PC-3 (cell line): ENCODE data around the gene PCBP3. TPM values are rescaled to one million over a fixed set of nuclear protein-coding genes. Genes with fewer than 3 reads are reported as not detected.

Experiments used
- ATAC-seq: fragments of 200-7000 bp; cut with Tn5 transposase; 2 replicates; pipeline ENCODE4 v1.9.1; 2020; ENCODE audit warnings: mild to moderate bottlenecking, moderate library complexity
- BruUV-seq: library from RNA; stranded (reverse); fragments of 400-500 nt; replicated peaks from 2 replicates; lab custom pipeline; 2021; lab: Mats Ljungman, UMichigan
- CTCF ChIA-PET: fragments of 300-600 bp; sonication (Branson Sonifier 250); formaldehyde crosslinking; loops from one replicate; lab custom pipeline; 2022; ENCODE audit warnings: antibody characterized with exemption; lab: Charles Lee
- POLR2A ChIA-PET: fragments of 300-600 bp; sonication (Branson Sonifier 250); formaldehyde crosslinking; loops from one replicate; lab custom pipeline; 2022; ENCODE audit warnings: antibody characterized with exemption; ENCODE audit not compliant: unreplicated experiment; lab: Charles Lee
- DNase-seq: peaks from one replicate; pipeline ENCODE4 v3.0.0-alpha.2; 2015
- H2AFZ ChIP-seq: fragments of 300-600 bp; sonication (generic); 2 replicates; pipeline ENCODE4 v1.6.0; 2016; ENCODE audit warnings: antibody characterized with exemption, low read length
- H3F3A ChIP-seq: fragments of 300-600 bp; sonication (generic); one replicate; pipeline ENCODE4 v1.6.0; 2017; ENCODE audit warnings: antibody characterized with exemption, low read length, control low read depth, mild to moderate bottlenecking; ENCODE audit not compliant: unreplicated experiment
- H3K27ac ChIP-seq: fragments of 300-600 bp; sonication (generic); 2 replicates; pipeline ENCODE4 v1.5.1; 2016; ENCODE audit warnings: mild to moderate bottlenecking, low read length
- H3K27me3 ChIP-seq: fragments of 300-600 bp; sonication (generic); 2 replicates; pipeline ENCODE4 v1.6.1; 2016; ENCODE audit warnings: low read length, mixed read lengths
- H3K36me3 ChIP-seq: fragments of 300-600 bp; sonication (generic); 2 replicates; pipeline ENCODE4 v1.6.1; 2016; ENCODE audit warnings: low read depth, mixed run types, low read length, mixed read lengths
- H3K4me1 ChIP-seq: fragments of 300-600 bp; sonication (generic); 2 replicates; pipeline ENCODE4 v1.5.1; 2016; ENCODE audit warnings: low read length; ENCODE audit not compliant: insufficient read depth
- H3K4me2 ChIP-seq: fragments of 300-600 bp; sonication (generic); 2 replicates; pipeline ENCODE4 v1.6.0; 2016; ENCODE audit warnings: low read length
- H3K4me3 ChIP-seq: fragments of 300-600 bp; sonication (generic); 2 replicates; pipeline ENCODE4 v1.5.1; 2016; ENCODE audit warnings: mild to moderate bottlenecking, low read length, mixed read lengths
- H3K79me2 ChIP-seq: fragments of 300-600 bp; sonication (generic); 2 replicates; pipeline ENCODE4 v1.6.1; 2017; ENCODE audit warnings: low read length, mixed read lengths
- H3K9ac ChIP-seq: fragments of 300-600 bp; sonication (generic); 2 replicates; pipeline ENCODE4 v1.6.0; 2016; ENCODE audit warnings: mild to moderate bottlenecking, low read length
- H3K9me2 ChIP-seq: fragments of 300-600 bp; sonication (generic); replicated peaks from 2 replicates; pipeline ENCODE4 v1.6.1; 2016; ENCODE audit warnings: mixed run types, low read length, mixed read lengths
- H3K9me3 ChIP-seq: fragments of 300-600 bp; sonication (generic); 2 replicates; pipeline ENCODE4 v1.6.1; 2016; ENCODE audit warnings: low read length, mixed read lengths
- H4K20me1 ChIP-seq: fragments of 300-600 bp; sonication (generic); 2 replicates; pipeline ENCODE4 v1.6.1; 2016; ENCODE audit warnings: low read length, mixed read lengths
- EZH2 ChIP-seq: fragments of 300-600 bp; sonication (generic); IDR thresholded peaks from one replicate; pipeline ENCODE4 v1.6.1; 2017; ENCODE audit warnings: antibody characterized with exemption, mild to moderate bottlenecking, low read length; ENCODE audit not compliant: unreplicated experiment
- EZH2phosphoT487 ChIP-seq: fragments of 300-600 bp; sonication (generic); IDR thresholded peaks from 2 replicates; pipeline ENCODE4 v1.6.1; 2018; ENCODE audit warnings: mild to moderate bottlenecking, antibody characterized with exemption, low read length, borderline replicate concordance
- intact Hi-C: fragments of 100-400 bp; cut with micrococcal nuclease; formaldehyde crosslinking; loops from 2 replicates; pipeline ENCODE4 v1.9.0; 2023
- total RNA-seq: library from RNA; depleted of rRNA; stranded (reverse); fragments of >200 nt; gene quantifications from 2 replicates; pipeline ENCODE4 v1.2.3, GENCODE V29; 2014
- TF ChIP-seq, protein P1 (sequence below): fragments of 300-600 bp; sonication (generic); conservative IDR thresholded peaks from 2 replicates; pipeline ENCODE4 v1.5.1; 2017; ENCODE audit warnings: antibody characterized with exemption, low read depth, mild to moderate bottlenecking, low read length

PCBP3 gene
- total RNA-seq, 1 experiment from 2014 or later = 2.4 TPM

DNA sequence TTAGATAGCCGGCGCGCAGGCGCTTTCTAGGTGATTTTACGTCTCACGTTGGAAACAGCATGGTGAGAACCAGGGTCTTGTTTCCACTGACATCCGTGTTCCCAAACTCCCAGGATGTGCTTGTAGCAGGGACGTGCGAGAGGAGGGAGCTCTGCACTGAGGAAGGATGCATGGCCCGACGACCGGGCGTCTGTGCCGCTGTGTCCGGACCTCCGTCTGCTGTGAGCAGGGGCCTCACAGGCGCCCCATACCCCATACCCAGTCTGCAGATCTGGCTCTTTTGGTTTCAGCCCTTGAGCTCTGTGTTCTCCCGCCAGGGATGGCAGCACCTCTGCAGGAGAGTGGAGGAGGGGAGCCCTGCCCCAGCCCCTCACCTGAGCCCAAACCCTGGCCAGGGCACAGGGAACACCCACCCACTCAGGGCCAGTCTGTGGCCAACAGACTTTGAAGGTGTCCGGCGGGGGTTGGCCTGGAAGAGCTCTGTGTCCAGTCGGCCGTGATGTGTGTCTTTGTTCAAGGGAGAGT lies 270.9 kb downstream of the PCBP3 start:
- Histone ChIP-seq H3F3A (no peaks in the 10 kb centered on the region), H3K79me2 (no peaks in the 10 kb centered on the region), H3K4me1 (peaks cover 4% of the 10 kb centered on the region; the same call in 1 of the 2 replicates), H3K9me2 (no peaks in the 10 kb centered on the region), H3K9ac (no peak overlapping the region), H3K27ac (no peak overlapping the region), H3K36me3 (no peaks in the 10 kb centered on the region), H3K4me2 (no peak overlapping the region), H4K20me1 (no peaks in the 10 kb centered on the region), H3K27me3 (no peaks in the 10 kb centered on the region), H3K9me3 (no peaks in the 10 kb centered on the region), H3K4me3 (no peak overlapping the region), H2AFZ (no peak overlapping the region)
- TF ChIP-seq EZH2phosphoT487 (no peak), EZH2 (no peak)
- TF ChIP-seq, protein P1, sequence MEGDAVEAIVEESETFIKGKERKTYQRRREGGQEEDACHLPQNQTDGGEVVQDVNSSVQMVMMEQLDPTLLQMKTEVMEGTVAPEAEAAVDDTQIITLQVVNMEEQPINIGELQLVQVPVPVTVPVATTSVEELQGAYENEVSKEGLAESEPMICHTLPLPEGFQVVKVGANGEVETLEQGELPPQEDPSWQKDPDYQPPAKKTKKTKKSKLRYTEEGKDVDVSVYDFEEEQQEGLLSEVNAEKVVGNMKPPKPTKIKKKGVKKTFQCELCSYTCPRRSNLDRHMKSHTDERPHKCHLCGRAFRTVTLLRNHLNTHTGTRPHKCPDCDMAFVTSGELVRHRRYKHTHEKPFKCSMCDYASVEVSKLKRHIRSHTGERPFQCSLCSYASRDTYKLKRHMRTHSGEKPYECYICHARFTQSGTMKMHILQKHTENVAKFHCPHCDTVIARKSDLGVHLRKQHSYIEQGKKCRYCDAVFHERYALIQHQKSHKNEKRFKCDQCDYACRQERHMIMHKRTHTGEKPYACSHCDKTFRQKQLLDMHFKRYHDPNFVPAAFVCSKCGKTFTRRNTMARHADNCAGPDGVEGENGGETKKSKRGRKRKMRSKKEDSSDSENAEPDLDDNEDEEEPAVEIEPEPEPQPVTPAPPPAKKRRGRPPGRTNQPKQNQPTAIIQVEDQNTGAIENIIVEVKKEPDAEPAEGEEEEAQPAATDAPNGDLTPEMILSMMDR = no peak
- BruUV-seq = no TSS peak
- POLR2A ChIA-PET = no interaction called here
- intact Hi-C loops = no loop called here
- ATAC-seq (no peak), DNase-seq (no peak)
- CTCF ChIA-PET = no interaction called here

- ATAC-seq (no peak), DNase-seq (no peak)
- no peaks in the 10 kb centered on the region for H3K36me3 ChIP-seq
- H3K27me3 ChIP-seq = no peaks in the 10 kb centered on the region
- no peak overlapping the region for H3K4me2 ChIP-seq
- TF ChIP-seq EZH2 (no peak), EZH2phosphoT487 (no peak)
- TF ChIP-seq, protein P1 = no peak
- peaks cover 4% of the 10 kb centered on the region; the same call in 1 of the 2 replicates for H3K4me1 ChIP-seq
- intact Hi-C loops = no loop called here
- no peak overlapping the region for H3K4me3 ChIP-seq
- no peaks in the 10 kb centered on the region for H3K9me2 ChIP-seq
- no peaks in the 10 kb centered on the region for H4K20me1 ChIP-seq
- CTCF ChIA-PET = no interaction called here
- H3K9ac ChIP-seq = no peak overlapping the region
- POLR2A ChIA-PET = no interaction called here
- H3F3A ChIP-seq = no peaks in the 10 kb centered on the region
- no peak overlapping the region for H2AFZ ChIP-seq
- H3K9me3 ChIP-seq = no peaks in the 10 kb centered on the region
- no TSS peak for BruUV-seq
- H3K27ac ChIP-seq = no peak overlapping the region
- no peaks in the 10 kb centered on the region for H3K79me2 ChIP-seq
Measured at GRCh38 chr21:45916011-45916840, 272.7 kb downstream of the PCBP3 start.

DNA sequence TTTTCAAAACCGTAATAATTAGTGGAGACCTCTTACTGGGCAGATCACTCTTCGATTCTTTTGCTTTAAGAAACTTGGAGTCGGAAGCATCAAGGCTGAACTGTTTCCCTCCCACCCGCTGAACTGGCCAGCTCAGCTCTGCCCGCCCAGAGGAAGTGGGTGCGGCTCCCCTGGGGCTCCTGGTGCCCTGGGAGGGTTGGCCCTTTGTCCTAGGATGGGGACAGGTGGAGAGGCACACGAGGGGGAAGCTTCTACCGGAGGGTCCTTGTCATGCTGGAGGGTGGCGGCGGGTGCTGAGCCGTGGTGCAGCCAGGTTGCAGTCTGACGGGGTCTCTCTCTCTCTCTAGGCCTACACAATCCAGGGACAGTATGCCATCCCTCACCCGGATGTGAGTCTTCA lies 273.7 kb downstream of the PCBP3 start:
- H3K4me2 ChIP-seq = no peak overlapping the region
- CTCF ChIA-PET = no interaction called here
- POLR2A ChIA-PET = no interaction called here
- H3K4me1 ChIP-seq = peaks cover 4% of the 10 kb centered on the region; the same call in 1 of the 2 replicates
- no peak for DNase-seq
- no peak overlapping the region for H3K4me3 ChIP-seq
- H3K36me3 ChIP-seq = no peaks in the 10 kb centered on the region
- no TSS peak for BruUV-seq
- H2AFZ ChIP-seq = no peak overlapping the region
- H3K9me3 ChIP-seq = no peaks in the 10 kb centered on the region
- H3K9ac ChIP-seq = no peak overlapping the region
- H4K20me1 ChIP-seq = no peaks in the 10 kb centered on the region
- H3F3A ChIP-seq = no peaks in the 10 kb centered on the region
- no peak for ATAC-seq
- TF ChIP-seq, protein P1 = no peak
- no peak for TF ChIP-seq EZH2phosphoT487
- TF ChIP-seq EZH2 = no peak
- no peaks in the 10 kb centered on the region for H3K79me2 ChIP-seq
- no peaks in the 10 kb centered on the region for H3K9me2 ChIP-seq
- no peak overlapping the region for H3K27ac ChIP-seq
- no peaks in the 10 kb centered on the region for H3K27me3 ChIP-seq
- intact Hi-C loops = no loop called here
